ENCODE measurements around the gene HK2.

Gene HK2

DNA sequence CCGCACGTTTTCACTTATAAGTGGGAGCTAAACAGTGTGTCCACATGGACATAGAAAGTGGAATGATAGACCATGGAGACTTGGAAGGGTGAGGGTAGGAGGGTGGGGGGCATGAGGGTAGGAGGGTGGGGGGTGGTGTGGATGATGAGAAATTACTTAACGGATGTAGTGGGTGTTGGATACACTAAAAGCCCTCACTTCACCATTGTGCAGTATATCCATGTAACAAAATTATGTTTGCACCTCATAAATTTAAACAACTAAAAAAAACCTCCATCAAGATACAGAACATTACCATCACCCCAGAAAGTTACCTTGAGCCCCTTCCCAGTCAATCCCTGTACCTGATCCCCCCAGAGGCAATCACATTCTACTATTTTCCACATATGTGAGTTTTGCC, 26.2 kb downstream of the HK2 start:
- DNase-seq: no peak

DNA sequence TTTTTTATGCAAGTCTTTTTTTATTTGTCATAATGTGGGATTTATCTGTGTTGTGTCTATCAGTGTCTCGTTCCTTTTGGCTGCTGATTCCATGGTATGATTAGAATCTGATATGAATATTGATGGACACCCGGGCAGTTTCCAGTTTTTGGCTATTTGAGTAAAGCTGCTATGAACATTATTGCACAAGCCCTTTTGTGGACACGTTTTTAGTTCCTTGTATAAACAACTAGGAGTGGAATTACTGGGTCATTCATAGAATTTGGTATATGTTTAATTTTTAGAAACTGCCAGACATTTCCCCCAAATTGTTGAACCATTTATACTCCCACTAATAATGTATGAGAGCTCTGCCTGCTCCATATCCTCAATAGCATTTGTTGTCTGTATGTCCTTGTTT, 26.6 kb downstream of the HK2 start:
- DNase-seq: no peak

DNA sequence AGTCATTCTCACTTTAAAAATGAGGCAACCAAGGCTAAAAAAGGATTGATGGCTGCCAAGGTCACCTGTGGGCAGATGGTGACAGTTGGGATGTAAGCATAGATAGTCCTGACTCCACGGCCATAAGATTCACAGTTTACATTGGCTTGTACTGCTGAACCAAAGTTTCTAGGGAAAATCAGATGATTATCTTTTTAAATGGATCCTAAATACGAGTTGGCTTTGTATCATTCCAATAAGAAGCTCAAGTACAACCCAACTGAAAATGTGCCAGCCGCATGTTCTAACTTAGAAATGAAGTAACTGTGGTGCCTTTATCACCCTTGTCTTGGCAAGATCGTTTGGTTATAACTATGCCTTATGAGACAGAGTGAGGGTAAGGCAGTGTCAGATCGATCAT, 27.6 kb downstream of the HK2 start:
- DNase-seq: no peak

DNA sequence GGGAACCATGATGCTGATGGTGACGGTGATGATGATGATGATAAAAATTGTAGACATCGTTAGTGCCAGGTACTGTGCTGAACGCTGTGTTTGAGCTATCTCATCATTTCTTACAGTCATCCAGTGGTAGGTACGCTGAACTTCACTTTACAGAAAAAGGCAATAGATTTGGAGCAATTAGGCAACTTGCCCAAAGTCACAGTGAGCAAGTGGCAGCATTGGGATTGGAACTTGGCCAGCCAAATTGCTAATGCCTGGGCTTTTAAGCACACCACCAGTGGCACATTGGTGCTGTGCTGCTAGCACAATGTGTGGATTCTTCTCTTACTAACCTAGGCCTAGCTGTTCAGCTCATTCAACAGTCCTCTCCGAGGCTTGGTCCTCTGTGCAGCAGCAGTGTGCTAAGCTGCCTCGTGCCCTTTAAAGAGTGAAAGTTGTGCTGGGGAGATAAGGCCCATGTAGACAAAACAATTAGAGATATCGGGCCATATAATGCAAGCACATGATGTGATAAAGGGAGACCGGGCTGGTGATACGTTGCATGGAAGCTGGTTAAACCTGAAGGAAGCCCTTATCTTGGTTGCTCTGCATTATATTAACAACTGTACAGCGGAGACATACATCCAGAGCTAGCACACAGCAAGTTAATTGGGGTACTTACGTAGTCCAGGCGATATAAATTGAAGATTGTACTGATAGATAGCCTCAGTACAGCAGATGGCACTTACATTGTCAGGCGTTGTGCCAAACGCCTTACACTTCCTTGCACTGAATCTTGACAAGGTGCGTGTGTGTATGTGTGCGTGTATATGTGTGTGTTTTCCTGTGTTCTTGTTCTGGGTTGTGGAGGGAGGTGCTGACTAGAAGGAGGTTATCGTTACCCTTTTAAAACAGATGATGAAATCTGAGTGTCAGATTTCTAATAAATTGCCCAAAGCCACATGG, 28.4 kb downstream of the HK2 start:
- peak; percentile 5 for DNase-seq

DNA sequence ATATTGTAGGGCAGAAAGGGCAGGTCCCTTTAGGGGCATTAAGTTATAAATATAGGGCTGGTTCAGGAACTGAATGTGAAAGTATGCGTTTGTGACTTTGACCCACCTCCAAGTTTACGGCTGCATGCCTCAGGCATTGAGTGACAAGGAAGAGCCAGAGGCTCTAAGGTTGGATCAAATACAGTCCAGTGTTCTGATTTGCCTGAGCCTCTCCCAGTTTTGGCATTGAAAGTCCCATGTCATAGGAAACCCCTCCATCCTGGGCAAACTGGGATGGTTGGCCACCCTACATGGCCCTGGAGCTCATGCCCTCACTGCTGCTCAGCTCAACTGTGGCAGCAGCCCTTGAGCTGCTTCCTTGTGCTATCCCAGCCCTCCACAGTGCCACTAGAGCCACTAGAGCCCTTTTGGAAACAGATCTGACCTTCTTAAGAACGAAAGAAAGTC, 29.9 kb downstream of the HK2 start:
- no peak for DNase-seq

DNA sequence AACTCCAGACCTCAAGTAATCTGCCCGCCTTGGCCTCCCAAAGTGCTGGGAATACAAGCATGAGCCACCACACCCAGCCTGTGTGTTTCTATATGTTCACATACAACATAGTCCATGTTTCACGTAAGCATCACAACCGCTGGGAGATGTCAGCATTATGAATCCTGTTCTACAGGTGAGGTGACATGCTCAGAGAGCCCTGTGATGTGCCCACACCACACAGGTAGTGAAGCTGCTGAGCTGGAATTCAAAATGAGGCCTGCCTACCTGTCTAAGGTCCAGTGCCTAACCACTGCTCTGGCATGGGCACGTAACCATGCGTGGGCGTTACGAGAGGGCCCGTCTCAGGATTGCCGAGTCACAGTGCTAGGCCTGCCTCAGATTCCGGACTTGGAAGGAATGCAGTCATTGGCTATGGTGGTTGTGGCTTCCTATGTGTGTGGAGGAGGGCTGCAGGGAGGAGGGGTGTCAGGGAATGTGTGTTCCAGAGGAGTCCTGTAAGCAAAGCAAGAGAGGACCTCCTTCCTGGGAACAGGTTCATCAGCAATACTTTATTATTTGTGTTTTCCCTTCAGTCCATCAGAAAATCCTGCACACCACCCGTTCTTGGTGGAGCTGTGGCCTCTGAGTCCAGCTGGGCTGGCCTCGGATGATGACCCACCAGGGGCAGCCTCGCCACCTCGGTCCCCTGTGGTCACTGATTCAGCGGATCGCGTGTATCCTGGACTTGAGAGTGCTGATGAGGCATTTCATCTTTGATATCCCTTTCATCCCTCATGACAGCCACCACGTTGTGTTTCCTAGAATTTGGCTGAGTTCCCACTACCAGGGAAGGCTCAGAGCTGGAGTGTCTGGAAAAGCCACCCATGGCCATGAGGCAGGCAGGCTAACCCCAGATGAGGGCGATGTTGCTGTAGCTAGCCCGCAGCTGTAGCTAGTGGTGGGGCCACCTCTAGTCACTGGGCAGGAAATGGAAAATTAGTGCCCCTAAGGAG, 31.1 kb downstream of the HK2 start:
- no peak for DNase-seq

DNA sequence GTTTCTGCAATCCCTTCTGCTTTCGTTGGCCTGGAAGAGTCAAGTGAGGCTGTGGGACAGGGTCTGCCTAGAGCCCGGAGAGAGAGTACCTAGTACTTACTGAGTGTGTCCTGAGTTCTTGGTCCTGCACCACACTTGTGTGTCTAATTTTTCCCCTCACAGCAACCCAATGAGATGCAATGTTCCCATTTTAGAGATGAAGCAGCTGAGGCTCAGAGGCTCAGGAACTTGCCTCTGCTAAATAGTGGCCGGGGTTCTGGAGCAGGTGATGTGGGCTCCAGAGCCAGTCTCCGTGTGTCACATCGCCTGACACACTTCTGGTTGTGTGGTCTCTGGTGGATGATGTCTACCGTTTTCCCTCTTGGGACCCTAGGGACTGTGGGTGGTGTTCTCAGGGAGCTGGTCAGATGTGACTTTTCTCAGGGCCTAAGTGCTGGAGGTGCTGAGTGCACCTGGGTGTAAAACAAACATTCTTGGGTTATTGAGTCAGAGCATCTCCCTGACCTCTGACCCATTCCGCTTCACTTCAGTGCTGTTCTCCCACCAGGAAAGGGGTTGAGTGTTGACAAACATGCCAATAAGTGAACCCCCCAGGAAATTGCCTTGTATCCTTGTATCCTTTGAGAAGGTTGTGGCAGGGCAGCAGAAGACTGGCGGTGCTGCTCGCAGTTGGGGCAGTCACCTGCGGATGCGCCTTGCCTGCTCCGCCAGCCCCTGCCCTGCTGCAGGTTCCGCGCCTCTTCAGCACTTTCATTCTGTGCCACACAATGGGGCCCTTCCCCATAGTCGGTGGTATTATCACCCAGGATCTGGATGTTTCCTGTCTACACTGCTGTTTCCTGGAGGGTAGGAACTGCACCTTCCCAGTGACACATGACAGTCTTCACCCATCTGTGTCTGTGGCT, 32.1 kb downstream of the HK2 start:
- no peak for DNase-seq

DNA sequence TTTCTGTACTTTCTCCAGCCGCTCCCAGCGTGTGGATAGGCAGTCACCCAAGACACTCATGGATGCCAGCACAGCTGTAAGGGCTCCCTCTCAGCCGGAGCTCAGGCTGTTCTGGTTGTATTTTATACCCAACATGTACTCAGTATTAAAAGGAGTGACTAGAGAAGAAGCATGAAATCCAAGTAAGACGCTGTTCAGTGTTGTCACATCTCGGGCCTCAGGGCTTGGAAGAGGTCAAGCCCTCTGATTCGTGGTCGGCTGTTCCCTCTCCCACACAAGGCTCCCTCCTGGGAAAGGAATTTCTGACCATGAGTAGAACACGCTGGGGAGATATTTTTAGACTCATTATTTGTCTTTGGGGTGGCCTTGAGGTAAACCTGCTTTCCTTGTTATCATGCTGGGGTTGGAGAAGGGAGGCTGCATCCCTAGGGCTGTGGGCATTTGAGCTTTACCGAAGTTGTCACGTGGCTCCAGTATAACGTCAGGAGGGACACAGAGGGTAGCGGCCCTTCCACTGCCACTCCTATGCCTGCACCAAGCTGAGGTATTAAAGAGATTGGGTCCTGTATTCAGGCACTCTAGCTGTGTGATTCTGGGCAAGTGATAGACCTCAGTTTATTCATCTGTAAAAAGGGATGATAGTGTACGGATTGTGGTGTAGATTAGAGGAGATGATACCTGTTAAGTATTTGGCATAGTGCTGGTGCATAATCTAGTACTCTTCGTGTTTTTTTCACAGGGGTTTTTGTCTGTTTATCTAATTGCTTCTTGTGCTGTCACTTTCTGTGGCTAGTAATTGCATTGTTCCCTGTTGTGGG, 34.1 kb downstream of the HK2 start:
- DNase-seq: no peak

DNA sequence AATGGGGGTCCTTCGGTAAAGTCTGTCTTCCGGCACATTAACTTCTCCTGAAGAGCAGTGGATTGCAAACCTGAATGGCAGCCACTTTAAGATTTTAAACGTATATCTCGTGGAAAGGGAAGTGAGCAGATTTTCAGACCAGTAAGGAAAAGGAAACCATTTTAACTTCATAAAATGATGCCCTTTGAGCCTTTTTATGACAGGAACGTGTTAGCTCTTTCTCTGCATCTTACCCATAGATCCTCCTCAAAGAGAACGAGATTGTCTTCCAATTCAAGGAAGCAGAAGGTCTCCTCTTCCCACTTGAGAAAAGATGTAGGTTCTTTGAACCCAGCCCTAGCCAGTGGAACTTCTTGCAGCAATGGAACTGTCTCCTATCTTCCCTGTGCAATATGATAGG, 35.6 kb downstream of the HK2 start:
- DNase-seq: no peak

DNA sequence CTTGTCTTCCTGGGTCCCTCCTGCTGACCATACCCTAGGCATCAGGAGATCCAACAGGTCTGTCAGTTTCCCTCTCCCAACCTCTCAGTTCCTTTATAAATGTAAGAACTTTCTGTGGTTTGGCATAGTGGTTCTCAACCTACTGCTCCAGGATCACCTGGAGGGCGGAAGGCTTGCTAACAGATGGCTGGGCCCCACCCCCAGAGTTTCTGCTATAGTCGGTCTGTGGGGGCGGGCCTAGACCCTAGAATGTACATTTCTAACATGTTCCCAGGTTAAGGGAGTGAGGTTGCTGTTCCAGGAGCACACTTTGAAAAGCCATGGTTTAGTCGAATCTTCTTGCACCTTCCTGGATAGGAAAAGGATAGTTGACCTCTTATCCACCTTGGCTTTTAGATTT, 37.0 kb downstream of the HK2 start:
- DNase-seq: no peak

DNA sequence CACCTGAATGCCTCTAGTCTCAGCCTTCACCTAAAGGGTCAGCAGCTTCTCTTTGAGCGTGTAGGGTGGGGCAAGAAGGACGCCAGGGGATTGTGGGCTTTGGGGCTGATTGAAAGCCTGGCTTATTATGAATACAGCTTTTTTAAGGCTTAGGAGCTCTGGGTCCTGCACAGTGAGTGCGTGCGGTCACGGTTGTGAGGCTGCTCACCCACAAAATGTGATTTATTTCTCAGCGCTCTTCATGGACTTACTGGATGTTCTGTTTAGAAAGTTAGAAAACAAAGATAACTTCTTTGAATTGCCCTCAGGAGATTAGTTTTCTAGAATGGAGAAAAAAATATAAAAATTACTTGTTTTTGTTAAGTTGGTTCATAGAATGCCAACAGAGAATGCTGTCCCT, 37.5 kb downstream of the HK2 start:
- no peak for DNase-seq

DNA sequence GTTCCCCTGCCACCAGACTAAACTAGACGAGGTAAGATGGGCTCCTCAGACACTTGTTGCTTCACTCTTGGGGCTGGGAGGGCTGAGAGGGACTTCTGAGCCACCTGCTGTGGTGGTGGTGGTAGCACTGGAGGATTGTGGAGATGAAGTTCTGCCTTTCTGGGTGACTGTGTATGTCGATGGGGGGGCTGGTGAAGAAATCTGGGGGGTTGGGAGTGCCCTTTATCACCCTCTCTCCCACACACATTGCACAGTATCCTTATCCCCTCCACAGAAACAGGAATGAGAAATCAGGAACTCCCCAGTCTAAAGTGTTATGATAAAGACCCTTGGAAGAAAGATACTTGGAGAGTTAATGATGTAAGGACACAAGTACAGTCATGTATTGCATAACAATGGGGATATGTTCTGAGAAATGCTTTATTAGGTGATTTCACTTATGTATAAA, 38.5 kb downstream of the HK2 start:
- no peak for DNase-seq

DNA sequence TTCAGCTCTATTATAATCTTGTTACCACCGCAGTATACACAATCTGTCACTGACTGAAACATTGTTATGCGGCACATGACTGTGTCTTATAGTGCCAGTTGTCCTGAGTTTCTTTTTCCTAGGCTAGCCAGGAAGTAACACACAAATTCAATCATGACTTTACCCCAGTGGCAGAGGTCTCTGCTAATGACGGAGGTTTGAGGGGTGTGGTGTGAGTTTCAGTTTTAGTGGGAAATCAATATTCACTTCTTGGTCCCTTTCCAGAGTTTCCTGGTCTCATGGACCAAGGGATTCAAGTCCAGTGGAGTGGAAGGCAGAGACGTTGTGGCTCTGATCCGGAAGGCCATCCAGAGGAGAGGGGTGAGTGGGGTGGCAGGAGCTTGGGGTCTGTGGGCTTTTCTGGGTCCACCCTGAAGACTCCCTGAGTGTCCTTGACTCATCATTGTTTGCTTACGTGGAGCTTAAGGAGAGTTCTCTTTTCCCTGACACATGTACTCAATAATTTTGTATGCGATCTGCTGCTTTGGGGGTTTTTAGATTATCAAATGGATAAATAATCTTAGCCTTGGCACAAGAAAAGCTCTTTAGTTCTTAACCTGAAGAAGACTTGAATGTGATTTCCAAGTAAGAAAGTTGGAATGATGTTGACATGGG, 39.2 kb downstream of the HK2 start:
- DNase-seq: no peak

DNA sequence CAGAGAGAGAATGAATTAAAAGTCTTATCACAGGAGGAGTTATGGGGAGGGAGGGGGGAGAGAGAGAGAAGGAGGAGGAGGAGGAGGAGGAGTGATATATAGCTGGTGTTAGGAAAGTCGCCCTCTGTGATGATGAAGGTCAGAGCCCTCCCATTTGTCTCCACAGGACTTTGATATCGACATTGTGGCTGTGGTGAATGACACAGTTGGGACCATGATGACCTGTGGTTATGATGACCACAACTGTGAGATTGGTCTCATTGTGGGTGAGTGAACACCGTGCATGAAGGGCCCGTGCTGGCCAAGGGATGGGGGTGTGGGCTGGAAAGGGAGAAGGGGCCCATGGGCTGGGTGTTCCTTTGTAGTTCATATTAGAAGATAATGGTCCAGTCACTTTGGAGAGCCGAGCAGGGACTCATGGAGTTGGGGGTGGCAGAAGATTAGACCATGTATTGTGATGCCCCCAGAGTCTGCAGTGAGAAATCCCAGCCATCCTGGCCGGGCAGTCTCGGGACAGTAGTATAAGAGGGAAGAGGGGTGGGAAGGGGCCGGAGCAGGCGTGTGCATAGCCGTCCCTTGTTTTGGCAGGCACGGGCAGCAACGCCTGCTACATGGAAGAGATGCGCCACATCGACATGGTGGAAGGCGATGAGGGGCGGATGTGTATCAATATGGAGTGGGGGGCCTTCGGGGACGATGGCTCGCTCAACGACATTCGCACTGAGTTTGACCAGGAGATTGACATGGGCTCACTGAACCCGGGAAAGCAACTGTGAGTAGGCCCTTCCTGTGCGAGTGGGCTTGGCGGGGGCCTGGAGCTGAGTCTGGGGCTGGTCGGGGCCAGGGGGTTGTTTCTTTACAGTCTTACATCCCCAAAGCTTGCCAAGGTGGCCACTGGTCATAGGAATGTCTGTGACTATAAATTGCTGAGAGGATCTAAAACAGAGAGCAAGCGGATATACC, 40.0 kb downstream of the HK2 start:
- DNase-seq: no peak

DNA sequence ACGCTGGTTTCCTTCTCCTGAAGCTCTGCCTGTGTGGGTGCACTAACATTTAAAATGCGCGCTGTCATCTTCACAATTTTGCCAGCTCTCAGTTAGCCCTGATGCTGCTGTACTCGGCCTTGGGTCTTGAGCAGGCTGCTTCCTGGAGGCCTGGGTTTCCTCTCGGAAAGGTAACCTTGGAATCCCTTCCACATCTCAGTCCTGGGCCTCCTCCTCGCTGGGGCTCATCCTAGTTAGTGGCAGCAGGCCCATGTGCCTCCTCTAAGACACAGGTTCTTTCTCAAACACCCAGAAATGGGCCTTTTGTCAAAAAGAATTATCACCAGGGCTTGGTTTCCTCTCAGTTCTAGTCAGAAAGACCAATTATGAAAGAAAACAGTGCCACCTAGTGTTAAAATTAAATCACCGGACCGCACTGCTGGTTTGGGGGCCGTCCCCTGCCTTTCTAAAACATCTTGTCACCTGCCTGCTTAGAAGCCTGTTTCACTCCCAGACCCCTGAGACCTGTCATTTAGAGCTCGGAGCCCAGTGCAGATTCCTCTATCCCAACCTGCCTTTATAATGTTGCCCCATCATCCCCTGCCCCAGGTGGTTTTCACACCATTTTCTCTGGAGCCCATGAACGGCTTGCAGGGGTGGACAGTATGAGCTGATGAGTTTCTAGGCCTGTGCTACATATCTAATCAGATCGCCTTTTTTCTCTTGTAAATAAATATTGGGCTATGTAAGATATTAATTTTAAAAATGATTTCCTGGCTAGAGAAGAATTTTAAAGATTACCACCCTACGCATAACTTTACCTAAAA, 42.4 kb downstream of the HK2 start:
- peak; percentile 54 for DNase-seq

DNA sequence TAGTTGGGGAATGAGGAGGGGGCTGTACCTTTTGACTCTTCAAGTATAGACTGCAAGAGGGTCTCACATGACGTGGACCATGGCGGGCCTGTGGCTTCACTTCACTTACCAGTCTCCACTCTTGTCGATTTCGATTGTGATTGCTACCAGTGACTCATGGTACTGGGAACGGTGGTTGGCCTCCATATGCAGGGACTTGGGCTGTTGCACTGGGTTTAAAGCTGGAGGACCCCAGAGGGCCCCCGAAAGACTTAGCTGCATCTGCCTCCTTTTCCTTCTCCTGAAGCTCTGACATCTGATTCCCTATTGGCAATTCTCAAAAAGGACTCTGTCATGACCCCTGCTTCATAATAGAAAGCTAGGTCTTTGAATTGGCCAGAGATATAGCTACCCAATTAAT, 43.4 kb downstream of the HK2 start:
- DNase-seq: no peak

DNA sequence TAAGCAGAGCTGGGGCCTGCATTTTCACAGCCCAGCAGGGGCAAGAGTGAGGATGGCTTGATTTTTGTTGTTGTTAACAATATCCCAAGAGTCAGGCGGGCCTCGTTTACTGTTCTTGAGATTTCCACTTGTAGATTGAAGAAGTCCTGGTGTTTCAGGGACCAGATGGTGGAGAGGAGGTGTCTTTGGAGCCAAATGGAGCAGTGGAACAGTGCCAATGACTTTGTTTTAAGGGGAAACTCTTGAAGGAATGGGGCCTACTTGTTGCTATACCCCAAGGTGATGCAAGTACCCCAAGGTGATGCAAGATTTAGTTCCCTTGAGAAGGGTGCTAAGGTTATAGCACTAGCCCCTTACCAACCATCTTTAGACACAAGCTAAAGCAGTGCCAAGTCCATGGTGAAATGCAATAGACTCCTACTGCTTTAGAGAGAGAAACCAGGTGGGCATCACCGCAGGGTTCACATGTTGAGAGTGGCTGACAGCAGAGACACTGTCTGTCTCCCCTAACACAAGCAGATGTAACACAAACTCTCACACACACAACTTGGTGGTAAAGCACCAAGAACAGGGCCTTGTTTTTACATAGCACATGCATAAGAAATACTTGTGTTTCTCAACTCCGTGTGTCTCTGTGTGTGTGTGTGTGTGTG, 44.0 kb downstream of the HK2 start:
- no peak for DNase-seq

DNA sequence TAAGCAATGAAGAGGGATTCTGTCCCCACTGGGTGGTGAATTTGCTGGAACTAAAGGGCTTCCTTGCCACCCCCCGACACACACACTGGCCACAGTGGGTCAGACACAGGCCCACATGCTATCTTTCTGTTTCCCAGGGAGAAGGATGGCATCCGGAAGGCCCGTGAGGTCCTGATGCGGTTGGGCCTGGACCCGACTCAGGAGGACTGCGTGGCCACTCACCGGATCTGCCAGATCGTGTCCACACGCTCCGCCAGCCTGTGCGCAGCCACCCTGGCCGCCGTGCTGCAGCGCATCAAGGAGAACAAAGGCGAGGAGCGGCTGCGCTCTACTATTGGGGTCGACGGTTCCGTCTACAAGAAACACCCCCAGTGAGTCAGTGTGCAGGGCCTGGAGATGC, 44.6 kb downstream of the HK2 start:
- no peak for DNase-seq
